ENCODE data around the gene CPZ. TPM values are rescaled to one million over a fixed set of nuclear protein-coding genes. Genes with fewer than 3 reads are reported as not detected.

The CPZ gene
- total and polyA plus RNA-seq, 8 donors: 0.09 to 0.86 (median 0.23) TPM

- Histone ChIP-seq H3K36me3 (no peaks in the 10 kb centered on the region), H3K9me3 (no peaks in the 10 kb centered on the region), H3K4me3 (no peak overlapping the region), H3K27ac (no peak overlapping the region), H3K4me1 (no peaks in the 10 kb centered on the region), H3K27me3 (no peaks in the 10 kb centered on the region)
- ATAC-seq (no peak), DNase-seq (peak in 1 of 6 donors; percentile 23), FAIRE-seq (no peak)
- intact Hi-C loops (cut with DNase I): no loop called here
- TF ChIP-seq CTCF (IDR thresholded peaks at IDR 0.05): no peak
- WGBS, 2 donors: 60 to 74% methylated on average over 5 of the region's 5 CpGs
Observed at GRCh38 chr4:8555716-8556115, 36.8 kb upstream of the CPZ start.

GRCh38 chr4:8556341-8557150 lies 36.0 kb upstream of the CPZ start:
- FAIRE-seq: no peak
- no peak for TF ChIP-seq CTCF (IDR thresholded peaks at IDR 0.05)
- DNase-seq: peak in 1 of 6 donors; percentile 16
- H3K36me3 ChIP-seq: no peaks in the 10 kb centered on the region
- H3K4me3 ChIP-seq: no peak overlapping the region
- ATAC-seq: no peak
- WGBS, 2 donors: 70 to 73% methylated on average over 17 of the region's 17 CpGs
- intact Hi-C loops (cut with DNase I): no loop called here
- no peak overlapping the region for H3K27ac ChIP-seq
- H3K4me1 ChIP-seq: no peaks in the 10 kb centered on the region
- no peaks in the 10 kb centered on the region for H3K27me3 ChIP-seq
- H3K9me3 ChIP-seq: no peaks in the 10 kb centered on the region

GRCh38 chr4:8557151-8558076 lies 35.2 kb upstream of the CPZ start:
- no peak for FAIRE-seq
- TF ChIP-seq CTCF (IDR thresholded peaks at IDR 0.05): no peak
- Histone ChIP-seq H3K27me3 (no peaks in the 10 kb centered on the region), H3K9me3 (no peaks in the 10 kb centered on the region), H3K27ac (no peak overlapping the region), H3K4me1 (no peaks in the 10 kb centered on the region), H3K36me3 (no peaks in the 10 kb centered on the region), H3K4me3 (no peak overlapping the region)
- DNase-seq: peak in 1 of 6 donors; percentile 41
- intact Hi-C loops (cut with DNase I): no loop called here
- WGBS, 2 donors: 74 to 76% methylated on average over 21 of the region's 21 CpGs
- ATAC-seq: no peak

- no peaks in the 10 kb centered on the region for H3K9me3 ChIP-seq
- ATAC-seq (no peak), FAIRE-seq (no peak), DNase-seq (peak in 1 of 6 donors; percentile 46)
- no peak overlapping the region for H3K27ac ChIP-seq
- intact Hi-C loops (cut with DNase I): no loop called here
- no peaks in the 10 kb centered on the region for H3K27me3 ChIP-seq
- no peaks in the 10 kb centered on the region for H3K4me1 ChIP-seq
- TF ChIP-seq CTCF (IDR thresholded peaks at IDR 0.05): no peak
- H3K36me3 ChIP-seq: no peaks in the 10 kb centered on the region
- no peak overlapping the region for H3K4me3 ChIP-seq
- 78 to 81% methylated on average over 21 of the region's 21 CpGs for WGBS, 2 donors
Observed at GRCh38 chr4:8558080-8558960, 34.2 kb upstream of the CPZ start.

All from pancreas (tissue), 10 donors.